ENCODE data around the gene GSX2. TPM values are rescaled to one million over a fixed set of nuclear protein-coding genes. Genes with fewer than 3 reads are reported as not detected.

The GSX2 gene
- total RNA-seq, 3 donors from 2014 or later, result not detected

- H3K4me3 ChIP-seq, result peak overlapping the region; percentile 99
- no peak for TF ChIP-seq CTCF (IDR thresholded peaks at IDR 0.05)
- no peaks in the 10 kb centered on the region for H3K9me3 ChIP-seq
- intact Hi-C loops (cut with DNase I, micrococcal nuclease), result no loop called here
- peaks cover 26% of the 10 kb centered on the region for H3K4me1 ChIP-seq (ENCODE audit: low read depth)
- H3K36me3 ChIP-seq (ENCODE audit: low read depth), result no peaks in the 10 kb centered on the region
- ATAC-seq (peak; percentile 35), DNase-seq (peak; percentile 53 to 73 (median 71))
Observed at GRCh38 chr4:54063737-54064316, 36.1 kb upstream of the GSX2 start.

- intact Hi-C loops (cut with DNase I, micrococcal nuclease), result no loop called here
- DNase-seq (peak; percentile 97 to 98 (median 98)), ATAC-seq (peak; percentile 93)
- Histone ChIP-seq H3K36me3 (ENCODE audit: low read depth) (no peaks in the 10 kb centered on the region), H3K4me1 (ENCODE audit: low read depth) (peaks cover 26% of the 10 kb centered on the region), H3K9me3 (no peaks in the 10 kb centered on the region), H3K4me3 (peak within 1 kb of the TSS; percentile 99)
- TF ChIP-seq CTCF (IDR thresholded peaks at IDR 0.05), result no peak
Observed at GRCh38 chr4:54064317-54065111, 35.4 kb upstream of the GSX2 start, which contains the start of gene CHIC2. TSS of gene CHIC2 (minus strand) at chr4:54064605. CDS start at chr4:54064300, 305 bp downstream.

- H3K4me1 ChIP-seq (ENCODE audit: low read depth), result peaks cover 26% of the 10 kb centered on the region
- no peak for ATAC-seq
- intact Hi-C loops (cut with DNase I, micrococcal nuclease), result no loop called here
- TF ChIP-seq CTCF (IDR thresholded peaks at IDR 0.05), result no peak
- no peak overlapping the region for H3K4me3 ChIP-seq
- no peaks in the 10 kb centered on the region for H3K9me3 ChIP-seq
- H3K36me3 ChIP-seq (ENCODE audit: low read depth), result no peaks in the 10 kb centered on the region
- peak in 1 of 3 donors; percentile 9 for DNase-seq
Observed at GRCh38 chr4:54065282-54066087, 34.5 kb upstream of the GSX2 start.

- intact Hi-C loops (cut with DNase I, micrococcal nuclease), result no loop called here
- ATAC-seq (no peak), DNase-seq (no peak)
- Histone ChIP-seq H3K4me1 (ENCODE audit: low read depth) (peaks cover 26% of the 10 kb centered on the region), H3K4me3 (no peak overlapping the region), H3K36me3 (ENCODE audit: low read depth) (no peaks in the 10 kb centered on the region), H3K9me3 (no peaks in the 10 kb centered on the region)
- no peak for TF ChIP-seq CTCF (IDR thresholded peaks at IDR 0.05)
Observed at GRCh38 chr4:54066088-54066415, 33.9 kb upstream of the GSX2 start.

- ATAC-seq, result peak; percentile 32
- Histone ChIP-seq H3K36me3 (ENCODE audit: low read depth) (no peaks in the 10 kb centered on the region), H3K4me1 (ENCODE audit: low read depth) (peaks cover 26% of the 10 kb centered on the region), H3K9me3 (no peaks in the 10 kb centered on the region), H3K4me3 (no peak overlapping the region)
- DNase-seq, result peak in 1 of 3 donors; percentile 16
- intact Hi-C loops (cut with DNase I, micrococcal nuclease), result no loop called here
- no peak for TF ChIP-seq CTCF (IDR thresholded peaks at IDR 0.05)
Observed at GRCh38 chr4:54066718-54067129, 33.2 kb upstream of the GSX2 start.

Data from mucosa of descending colon (tissue), 3 donors.